K562 (cell line): ENCODE results near the gene PPP1R37. TPM values are rescaled to one million over a fixed set of nuclear protein-coding genes. Genes with fewer than 3 reads are reported as not detected.

Source experiments
- ARNT ChIP-seq, 2 experiments: fragments of 450-650 bp; IDR thresholded peaks; 2 replicates each; pipeline ENCODE4 v1.6.1; 2016; ENCODE audit warnings: mild to moderate bottlenecking in 1 of 2
- BDP1 ChIP-seq: IDR thresholded peaks from 3 replicates; pipeline ENCODE4 v1.6.1; 2011; ENCODE audit not compliant: insufficient read length, insufficient read depth
- CBFB ChIP-seq: sonication (generic); formaldehyde crosslinking; IDR thresholded peaks from 2 replicates; pipeline ENCODE4 v1.4.0; 2020; ENCODE audit warnings: mild to moderate bottlenecking, missing genetic modification reagents
- CREM ChIP-seq: IDR thresholded peaks from 2 replicates; pipeline ENCODE4 v1.6.1; 2014; ENCODE audit warnings: antibody characterized with exemption, low read depth
- MAFF ChIP-seq: IDR thresholded peaks from 2 replicates; pipeline ENCODE4 v1.6.1; 2012; ENCODE audit warnings: low read length, improper control_type of control experiment
- MCM7 ChIP-seq, 2 experiments: fragments of 450-650 bp; IDR thresholded peaks; 2 replicates each; pipeline ENCODE4 v1.6.1; 2016 to 2018
- MECOM ChIP-seq: fragments of 250-450 bp; sonication (Bioruptor Pico); IDR thresholded peaks from 2 replicates; pipeline ENCODE4 v1.8.0; 2022; ENCODE audit warnings: inconsistent platforms
- RBM14 ChIP-seq: fragments of 200-400 bp; formaldehyde crosslinking; IDR thresholded peaks from 2 replicates; pipeline ENCODE4 v1.6.1; 2018; ENCODE audit warnings: low read depth, mild to moderate bottlenecking, low read length, moderate library complexity, borderline replicate concordance; ENCODE audit not compliant: insufficient read depth
- SLC30A9 ChIP-seq: fragments of 250-450 bp; sonication (Bioruptor Pico); IDR thresholded peaks from 2 replicates; pipeline ENCODE4 v1.8.0; 2022; ENCODE audit warnings: mild to moderate bottlenecking, moderate library complexity
- SRSF7 ChIP-seq: fragments of 200-400 bp; formaldehyde crosslinking; optimal IDR thresholded peaks from 2 replicates; pipeline ENCODE3; 2017; ENCODE audit warnings: mild to moderate bottlenecking, low read depth, low read length
- ZFP30 ChIP-seq: fragments of 250-450 bp; sonication (Bioruptor Pico); IDR thresholded peaks from 2 replicates; pipeline ENCODE4 v1.8.0; 2022; ENCODE audit warnings: moderate library complexity, mild to moderate bottlenecking, inconsistent platforms, borderline replicate concordance
- ZNF311 ChIP-seq: fragments of 250-450 bp; sonication (Bioruptor Pico); IDR thresholded peaks from 2 replicates; pipeline ENCODE4 v1.4.0; 2020; ENCODE audit warnings: mild to moderate bottlenecking, moderate library complexity
- ZNF644 ChIP-seq: fragments of 200-800 bp; sonication (Bioruptor generic); IDR thresholded peaks from 2 replicates; pipeline ENCODE4 v1.6.1; 2016; ENCODE audit warnings: low read depth, missing genetic modification characterization, missing compliant biosample characterization
- polyA plus RNA-seq, 8 experiments: library from polyadenylated mRNA; depleted of rRNA in 4 of 8; stranded (reverse) in 5 of 8; unstranded in 3 of 8; fragments of >200 nt; fragmentation: Nextera tagmentation in 2 of 8; fragmentation: Illumina TruSeq in 1 of 8; extraction: Ambion mirVana in 2 of 8; extraction: Trizol in 1 of 8; gene quantifications; 2 replicates each; pipeline versions ENCODE4 v1.2.1 to v1.2.3, GENCODE V29; 2011 to 2014; ENCODE audit warnings: inconsistent platforms in 1 of 8, missing spikeins in 1 of 8
- total RNA-seq, 7 experiments: library from RNA; depleted of rRNA in 6 of 7; stranded (reverse); fragments of >200 nt in 6 of 7; fragmentation: Illumina TruSeq in 2 of 7; extraction: Trizol in 2 of 7; gene quantifications; 2 replicates each; pipeline versions ENCODE4 v1.2.1 to v1.2.3, GENCODE V29; 2011 to 2021; ENCODE audit warnings: low replicate concordance in 1 of 7
- TF ChIP-seq, protein P1 (sequence below), 3 experiments: fragments of 200-800 bp in 1 of 3; sonication (Bioruptor generic) in 1 of 3; sonication (generic) in 1 of 3; formaldehyde crosslinking in 1 of 3; IDR thresholded peaks; 2 replicates each; pipeline versions ENCODE4 v1.6.1 to v1.8.0; 2016 to 2022; ENCODE audit warnings: mild to moderate bottlenecking in 2 of 3, missing compliant biosample characterization in 2 of 3, missing genetic modification characterization in 2 of 3, missing genetic modification reagents in 1 of 3
- TF ChIP-seq, protein P2 (sequence below), 2 experiments: fragments of 450-650 bp; IDR thresholded peaks; 2 replicates each; pipeline ENCODE4 v1.6.1; 2018; ENCODE audit warnings: mild to moderate bottlenecking in 2 of 2, low read depth in 1 of 2; ENCODE audit not compliant: partially characterized antibody in 2 of 2
- TF ChIP-seq, protein P3 (sequence below), 3 experiments: fragments of 200-800 bp in 1 of 3; fragments of 250-450 bp in 1 of 3; fragments of 450-650 bp in 1 of 3; sonication (Bioruptor Pico) in 1 of 3; sonication (Bioruptor generic) in 1 of 3; formaldehyde crosslinking in 1 of 3; IDR thresholded peaks; 2 replicates each; pipeline versions ENCODE4 v1.6.1 to v1.8.0; 2016 to 2022; ENCODE audit warnings: mild to moderate bottlenecking in 2 of 3, missing genetic modification characterization in 2 of 3, missing compliant biosample characterization in 1 of 3, moderate library complexity in 1 of 3
- TF ChIP-seq, protein P4 (sequence below): fragments of 450-650 bp; IDR thresholded peaks from 2 replicates; pipeline ENCODE4 v1.6.1; 2017; ENCODE audit warnings: mild to moderate bottlenecking, moderate library complexity

The PPP1R37 gene
- total and polyA plus RNA-seq, 9 of the 15 experiments (the other 6 are each of a cell fraction or from before 2014, with no cell fraction given): 0.04 to 20.3 (median 7.3) TPM

DNA sequence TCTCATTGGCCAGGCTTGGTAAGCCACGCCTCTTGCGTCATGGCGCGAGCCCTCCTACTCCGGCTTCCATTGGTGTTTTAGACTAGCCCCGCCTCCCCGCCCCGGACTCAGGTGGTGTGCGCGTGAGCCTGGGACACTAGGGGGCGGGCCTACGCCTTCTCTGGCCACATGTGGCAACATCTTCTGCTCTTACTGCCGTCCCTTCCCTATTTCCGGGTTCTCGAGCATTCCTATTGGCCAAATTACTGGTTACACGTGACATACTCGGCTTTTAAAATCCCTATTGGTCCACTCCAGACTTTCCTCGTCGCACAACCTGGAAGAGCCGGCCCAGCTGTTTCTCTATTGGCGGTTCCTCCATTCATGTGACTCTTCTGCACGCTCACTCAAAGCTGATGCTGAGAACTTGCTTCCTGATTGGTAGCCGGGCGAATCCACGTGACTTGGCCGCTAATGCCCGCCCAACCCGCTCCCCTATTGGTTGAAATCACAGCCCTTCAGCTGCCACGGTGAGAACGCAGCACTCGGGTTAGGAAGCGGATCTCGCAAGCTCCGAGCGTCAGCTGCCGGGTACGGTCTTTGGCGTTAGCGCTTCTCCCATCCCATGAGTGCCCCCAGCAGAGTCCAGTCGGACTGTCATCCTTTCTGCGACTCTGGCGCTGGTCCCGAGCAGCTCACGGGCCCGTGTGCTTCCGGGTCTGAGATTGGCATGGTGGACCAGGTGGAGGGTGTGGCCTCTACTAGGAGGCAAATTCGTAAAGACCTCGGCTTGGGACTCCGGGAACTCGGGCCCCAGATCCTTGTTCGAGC is 85.5 kb downstream of the PPP1R37 start, which contains the start of gene BLOC1S3 (continued):
- TF ChIP-seq, protein P1, sequence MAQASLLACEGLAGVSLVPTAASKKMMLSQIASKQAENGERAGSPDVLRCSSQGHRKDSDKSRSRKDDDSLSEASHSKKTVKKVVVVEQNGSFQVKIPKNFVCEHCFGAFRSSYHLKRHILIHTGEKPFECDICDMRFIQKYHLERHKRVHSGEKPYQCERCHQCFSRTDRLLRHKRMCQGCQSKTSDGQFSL (CRISPR knock-in tag; IDR thresholded peaks at IDR 0.05): no peak
- TF ChIP-seq, protein P1 (tag; IDR thresholded peaks at IDR 0.05): no peak
- TF ChIP-seq, protein P2, sequence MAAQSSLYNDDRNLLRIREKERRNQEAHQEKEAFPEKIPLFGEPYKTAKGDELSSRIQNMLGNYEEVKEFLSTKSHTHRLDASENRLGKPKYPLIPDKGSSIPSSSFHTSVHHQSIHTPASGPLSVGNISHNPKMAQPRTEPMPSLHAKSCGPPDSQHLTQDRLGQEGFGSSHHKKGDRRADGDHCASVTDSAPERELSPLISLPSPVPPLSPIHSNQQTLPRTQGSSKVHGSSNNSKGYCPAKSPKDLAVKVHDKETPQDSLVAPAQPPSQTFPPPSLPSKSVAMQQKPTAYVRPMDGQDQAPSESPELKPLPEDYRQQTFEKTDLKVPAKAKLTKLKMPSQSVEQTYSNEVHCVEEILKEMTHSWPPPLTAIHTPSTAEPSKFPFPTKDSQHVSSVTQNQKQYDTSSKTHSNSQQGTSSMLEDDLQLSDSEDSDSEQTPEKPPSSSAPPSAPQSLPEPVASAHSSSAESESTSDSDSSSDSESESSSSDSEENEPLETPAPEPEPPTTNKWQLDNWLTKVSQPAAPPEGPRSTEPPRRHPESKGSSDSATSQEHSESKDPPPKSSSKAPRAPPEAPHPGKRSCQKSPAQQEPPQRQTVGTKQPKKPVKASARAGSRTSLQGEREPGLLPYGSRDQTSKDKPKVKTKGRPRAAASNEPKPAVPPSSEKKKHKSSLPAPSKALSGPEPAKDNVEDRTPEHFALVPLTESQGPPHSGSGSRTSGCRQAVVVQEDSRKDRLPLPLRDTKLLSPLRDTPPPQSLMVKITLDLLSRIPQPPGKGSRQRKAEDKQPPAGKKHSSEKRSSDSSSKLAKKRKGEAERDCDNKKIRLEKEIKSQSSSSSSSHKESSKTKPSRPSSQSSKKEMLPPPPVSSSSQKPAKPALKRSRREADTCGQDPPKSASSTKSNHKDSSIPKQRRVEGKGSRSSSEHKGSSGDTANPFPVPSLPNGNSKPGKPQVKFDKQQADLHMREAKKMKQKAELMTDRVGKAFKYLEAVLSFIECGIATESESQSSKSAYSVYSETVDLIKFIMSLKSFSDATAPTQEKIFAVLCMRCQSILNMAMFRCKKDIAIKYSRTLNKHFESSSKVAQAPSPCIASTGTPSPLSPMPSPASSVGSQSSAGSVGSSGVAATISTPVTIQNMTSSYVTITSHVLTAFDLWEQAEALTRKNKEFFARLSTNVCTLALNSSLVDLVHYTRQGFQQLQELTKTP (IDR thresholded peaks at IDR 0.05; ENCODE audit: low read depth in 1 of 2, partially characterized antibody in 2 of 2): no peak
- TF ChIP-seq BDP1: no peak
- TF ChIP-seq MAFF: no peak
- no peak for TF ChIP-seq ZNF311 (CRISPR knock-in tag)
- peak in 1 of 2 experiments; percentile 35; a peak in 1 of 4 replicates for TF ChIP-seq ARNT (IDR thresholded peaks at IDR 0.05)
- no peak for TF ChIP-seq MECOM
- no peak for TF ChIP-seq CBFB
- no peak for TF ChIP-seq ZNF644 (tag)
- TF ChIP-seq SLC30A9 (CRISPR knock-in tag): no peak
- TF ChIP-seq SRSF7: no peak
- no peak for TF ChIP-seq ZFP30 (CRISPR knock-in tag)
- TF ChIP-seq MCM7 (IDR thresholded peaks at IDR 0.05): no peak
- TF ChIP-seq, protein P3, sequence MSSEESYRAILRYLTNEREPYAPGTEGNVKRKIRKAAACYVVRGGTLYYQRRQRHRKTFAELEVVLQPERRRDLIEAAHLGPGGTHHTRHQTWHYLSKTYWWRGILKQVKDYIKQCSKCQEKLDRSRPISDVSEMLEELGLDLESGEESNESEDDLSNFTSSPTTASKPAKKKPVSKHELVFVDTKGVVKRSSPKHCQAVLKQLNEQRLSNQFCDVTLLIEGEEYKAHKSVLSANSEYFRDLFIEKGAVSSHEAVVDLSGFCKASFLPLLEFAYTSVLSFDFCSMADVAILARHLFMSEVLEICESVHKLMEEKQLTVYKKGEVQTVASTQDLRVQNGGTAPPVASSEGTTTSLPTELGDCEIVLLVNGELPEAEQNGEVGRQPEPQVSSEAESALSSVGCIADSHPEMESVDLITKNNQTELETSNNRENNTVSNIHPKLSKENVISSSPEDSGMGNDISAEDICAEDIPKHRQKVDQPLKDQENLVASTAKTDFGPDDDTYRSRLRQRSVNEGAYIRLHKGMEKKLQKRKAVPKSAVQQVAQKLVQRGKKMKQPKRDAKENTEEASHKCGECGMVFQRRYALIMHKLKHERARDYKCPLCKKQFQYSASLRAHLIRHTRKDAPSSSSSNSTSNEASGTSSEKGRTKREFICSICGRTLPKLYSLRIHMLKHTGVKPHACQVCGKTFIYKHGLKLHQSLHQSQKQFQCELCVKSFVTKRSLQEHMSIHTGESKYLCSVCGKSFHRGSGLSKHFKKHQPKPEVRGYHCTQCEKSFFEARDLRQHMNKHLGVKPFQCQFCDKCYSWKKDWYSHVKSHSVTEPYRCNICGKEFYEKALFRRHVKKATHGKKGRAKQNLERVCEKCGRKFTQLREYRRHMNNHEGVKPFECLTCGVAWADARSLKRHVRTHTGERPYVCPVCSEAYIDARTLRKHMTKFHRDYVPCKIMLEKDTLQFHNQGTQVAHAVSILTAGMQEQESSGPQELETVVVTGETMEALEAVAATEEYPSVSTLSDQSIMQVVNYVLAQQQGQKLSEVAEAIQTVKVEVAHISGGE (CRISPR knock-in tag; IDR thresholded peaks at IDR 0.05): no peak
- peak; percentile 91 for TF ChIP-seq CREM
- no peak for TF ChIP-seq RBM14
- TF ChIP-seq, protein P4, sequence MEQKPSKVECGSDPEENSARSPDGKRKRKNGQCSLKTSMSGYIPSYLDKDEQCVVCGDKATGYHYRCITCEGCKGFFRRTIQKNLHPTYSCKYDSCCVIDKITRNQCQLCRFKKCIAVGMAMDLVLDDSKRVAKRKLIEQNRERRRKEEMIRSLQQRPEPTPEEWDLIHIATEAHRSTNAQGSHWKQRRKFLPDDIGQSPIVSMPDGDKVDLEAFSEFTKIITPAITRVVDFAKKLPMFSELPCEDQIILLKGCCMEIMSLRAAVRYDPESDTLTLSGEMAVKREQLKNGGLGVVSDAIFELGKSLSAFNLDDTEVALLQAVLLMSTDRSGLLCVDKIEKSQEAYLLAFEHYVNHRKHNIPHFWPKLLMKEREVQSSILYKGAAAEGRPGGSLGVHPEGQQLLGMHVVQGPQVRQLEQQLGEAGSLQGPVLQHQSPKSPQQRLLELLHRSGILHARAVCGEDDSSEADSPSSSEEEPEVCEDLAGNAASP: no peak
